ENCODE results near the gene KLF6. TPM values are rescaled to one million over a fixed set of nuclear protein-coding genes. Genes with fewer than 3 reads are reported as not detected.
A peak's percentile ranks its signal among the peaks of the same experiment; 100 is the strongest.

Gene KLF6
- total RNA-seq, 1 donor from 2014 or later = 319 TPM

DNA sequence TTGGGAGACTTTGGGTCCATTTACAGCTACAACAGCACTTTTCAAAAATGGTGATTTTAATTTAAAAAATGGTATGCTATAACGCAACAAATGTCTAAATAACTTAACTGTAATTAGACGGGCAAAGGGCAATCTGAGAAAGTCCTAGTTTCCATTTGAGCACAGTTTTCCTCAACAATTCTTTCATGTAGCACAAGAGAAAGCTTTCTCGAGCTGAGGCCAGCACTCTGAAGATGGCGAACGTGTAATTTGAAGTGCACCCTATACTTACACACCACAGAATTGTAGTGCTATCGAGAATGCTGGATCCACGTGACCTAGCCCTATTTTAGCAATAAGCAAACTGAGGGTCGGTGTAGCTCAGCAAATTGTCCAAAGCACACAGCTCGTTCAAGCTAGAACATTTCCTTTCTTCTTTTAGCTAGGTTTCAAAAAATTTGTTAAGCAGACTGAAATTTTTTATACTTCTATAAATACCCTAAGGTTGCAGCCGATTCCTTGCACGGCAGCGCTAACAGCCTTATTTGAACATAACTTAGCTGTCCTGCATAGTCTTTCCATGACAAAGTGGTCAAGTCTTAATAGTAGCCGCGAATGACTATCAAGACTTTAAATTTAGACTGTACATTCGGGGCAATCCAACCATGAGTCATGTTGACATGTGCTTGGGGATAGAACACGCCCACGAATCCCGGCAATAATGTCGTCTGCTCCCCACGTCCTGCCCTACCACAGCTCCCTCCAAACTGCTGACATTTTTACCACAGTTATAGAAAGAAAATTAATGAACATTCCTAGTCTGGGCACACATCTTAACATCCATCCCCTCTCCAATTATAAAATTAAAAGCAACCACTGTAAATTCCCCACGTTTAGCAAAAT, 10.0 kb downstream of the KLF6 start:
- TF ChIP-seq, protein P1, sequence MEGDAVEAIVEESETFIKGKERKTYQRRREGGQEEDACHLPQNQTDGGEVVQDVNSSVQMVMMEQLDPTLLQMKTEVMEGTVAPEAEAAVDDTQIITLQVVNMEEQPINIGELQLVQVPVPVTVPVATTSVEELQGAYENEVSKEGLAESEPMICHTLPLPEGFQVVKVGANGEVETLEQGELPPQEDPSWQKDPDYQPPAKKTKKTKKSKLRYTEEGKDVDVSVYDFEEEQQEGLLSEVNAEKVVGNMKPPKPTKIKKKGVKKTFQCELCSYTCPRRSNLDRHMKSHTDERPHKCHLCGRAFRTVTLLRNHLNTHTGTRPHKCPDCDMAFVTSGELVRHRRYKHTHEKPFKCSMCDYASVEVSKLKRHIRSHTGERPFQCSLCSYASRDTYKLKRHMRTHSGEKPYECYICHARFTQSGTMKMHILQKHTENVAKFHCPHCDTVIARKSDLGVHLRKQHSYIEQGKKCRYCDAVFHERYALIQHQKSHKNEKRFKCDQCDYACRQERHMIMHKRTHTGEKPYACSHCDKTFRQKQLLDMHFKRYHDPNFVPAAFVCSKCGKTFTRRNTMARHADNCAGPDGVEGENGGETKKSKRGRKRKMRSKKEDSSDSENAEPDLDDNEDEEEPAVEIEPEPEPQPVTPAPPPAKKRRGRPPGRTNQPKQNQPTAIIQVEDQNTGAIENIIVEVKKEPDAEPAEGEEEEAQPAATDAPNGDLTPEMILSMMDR (IDR thresholded peaks at IDR 0.05; ENCODE audit: insufficient read depth, low read depth, low read length) = no peak
- no peak for TF ChIP-seq EZH2 (IDR thresholded peaks at IDR 0.05; ENCODE audit: insufficient read depth, low read length)
- H3K27ac ChIP-seq (ENCODE audit: low read depth, low read length) = peak overlapping the region; percentile 74
- Mint-ChIP-seq H3K4me3 (ENCODE audit: unreplicated experiment) (peak overlapping the region; percentile 34), H3K27me3 (ENCODE audit: low read depth, unreplicated experiment) (no peaks in the 10 kb centered on the region), H3K9me3 (ENCODE audit: unreplicated experiment) (no peaks in the 10 kb centered on the region), H3K27ac (ENCODE audit: unreplicated experiment) (peak overlapping the region; percentile 88), H3K36me3 (ENCODE audit: low read depth, unreplicated experiment) (peaks cover 21% of the 10 kb centered on the region), H3K4me1 (ENCODE audit: low read depth, unreplicated experiment) (peaks cover 29% of the 10 kb centered on the region)
- peak overlapping the region; percentile 39 for H3K4me2 ChIP-seq (ENCODE audit: low read length)
- peak; percentile 93 for DNase-seq (ENCODE audit: low read depth)
- no peaks in the 10 kb centered on the region for H3K27me3 ChIP-seq (ENCODE audit: insufficient read depth, low read length)
- no peaks in the 10 kb centered on the region for H3K9me3 ChIP-seq (ENCODE audit: insufficient read depth, low read depth, low read length)
- peaks cover 37% of the 10 kb centered on the region for H3K36me3 ChIP-seq (ENCODE audit: insufficient read depth, low read length)
- H3K9ac ChIP-seq (ENCODE audit: low read length) = peak overlapping the region; percentile 63
- peak; percentile 75 for FAIRE-seq
- no peak overlapping the region for H3K4me3 ChIP-seq (ENCODE audit: insufficient read depth, low read depth, low read length)
- no peak overlapping the region for H2AFZ ChIP-seq (ENCODE audit: low read depth, low read length)
- peaks cover 41% of the 10 kb centered on the region for H4K20me1 ChIP-seq (ENCODE audit: insufficient read depth, low read length)
- peaks cover 50% of the 10 kb centered on the region for H3K4me1 ChIP-seq (ENCODE audit: insufficient read depth, low read length)
- peaks cover 23% of the 10 kb centered on the region for H3K79me2 ChIP-seq (ENCODE audit: insufficient read depth, low read length)

GRCh38 chr10:3774018-3774813, 10.8 kb downstream of the KLF6 start:
- DNase-seq (ENCODE audit: low read depth) = peak; percentile 38
- no peak overlapping the region for H3K4me2 ChIP-seq (ENCODE audit: low read length)
- no peak overlapping the region for H2AFZ ChIP-seq (ENCODE audit: low read depth, low read length)
- no peaks in the 10 kb centered on the region for H3K9me3 ChIP-seq (ENCODE audit: insufficient read depth, low read depth, low read length)
- Mint-ChIP-seq H3K27ac (ENCODE audit: unreplicated experiment) (peak overlapping the region; percentile 50), H3K27me3 (ENCODE audit: low read depth, unreplicated experiment) (no peaks in the 10 kb centered on the region), H3K9me3 (ENCODE audit: unreplicated experiment) (no peaks in the 10 kb centered on the region), H3K4me1 (ENCODE audit: low read depth, unreplicated experiment) (peaks cover 28% of the 10 kb centered on the region), H3K4me3 (ENCODE audit: unreplicated experiment) (peak overlapping the region; percentile 0), H3K36me3 (ENCODE audit: low read depth, unreplicated experiment) (peaks cover 14% of the 10 kb centered on the region)
- peaks cover 33% of the 10 kb centered on the region for H4K20me1 ChIP-seq (ENCODE audit: insufficient read depth, low read length)
- FAIRE-seq = no peak
- TF ChIP-seq, protein P1 (IDR thresholded peaks at IDR 0.05; ENCODE audit: insufficient read depth, low read depth, low read length) = no peak
- TF ChIP-seq EZH2 (IDR thresholded peaks at IDR 0.05; ENCODE audit: insufficient read depth, low read length) = no peak
- no peak overlapping the region for H3K4me3 ChIP-seq (ENCODE audit: insufficient read depth, low read depth, low read length)
- no peaks in the 10 kb centered on the region for H3K27me3 ChIP-seq (ENCODE audit: insufficient read depth, low read length)
- H3K36me3 ChIP-seq (ENCODE audit: insufficient read depth, low read length) = peaks cover 28% of the 10 kb centered on the region
- H3K27ac ChIP-seq (ENCODE audit: low read depth, low read length) = no peak overlapping the region
- H3K79me2 ChIP-seq (ENCODE audit: insufficient read depth, low read length) = peaks cover 15% of the 10 kb centered on the region
- H3K9ac ChIP-seq (ENCODE audit: low read length) = no peak overlapping the region
- H3K4me1 ChIP-seq (ENCODE audit: insufficient read depth, low read length) = peaks cover 42% of the 10 kb centered on the region

Data from astrocyte (in vitro differentiated cells and primary cell).